Esophagus squamous epithelium (tissue), 4 donors: ENCODE results near the gene TNF.

Experiments
- CTCF ChIP-seq, 6 experiments: fragments of 450-650 bp in 4 of 6; fragments of 200-600 bp in 2 of 6; sonication (generic) in 2 of 6; IDR thresholded peaks; one replicate each; pipeline ENCODE4 v1.5.1; 2016 to 2019; ENCODE audit warnings: antibody characterized with exemption in 6 of 6, mild to moderate bottlenecking in 4 of 6, moderate library complexity in 4 of 6
- POLR2A ChIP-seq, 4 donors: fragments of 450-650 bp; IDR thresholded peaks; one replicate each; pipeline ENCODE4 v1.6.1; 2017; ENCODE audit warnings: antibody characterized with exemption in 4 of 4, mild to moderate bottlenecking in 4 of 4, moderate library complexity in 3 of 4

DNA sequence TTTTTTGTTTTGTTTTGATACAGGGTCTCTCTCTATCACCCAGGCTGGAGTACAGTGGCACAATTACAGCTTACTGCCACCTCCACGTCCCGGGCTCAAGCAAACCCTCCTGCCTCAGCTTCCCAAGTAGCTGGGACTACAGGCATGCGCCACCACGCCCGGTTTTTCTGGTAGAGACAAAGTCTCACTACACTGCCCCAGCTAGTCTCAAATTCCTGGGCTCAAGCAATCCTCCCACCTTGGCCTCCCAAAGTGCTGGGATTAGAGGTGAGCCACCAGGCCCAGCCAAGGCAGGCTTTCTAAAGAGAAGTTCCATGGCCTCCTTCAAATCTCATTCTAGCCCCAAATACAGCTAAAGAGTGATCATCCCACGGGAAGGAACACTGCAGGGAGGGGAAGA is 41.4 kb upstream of the TNF start:
- TF ChIP-seq CTCF (IDR thresholded peaks at IDR 0.05) = no peak
- TF ChIP-seq POLR2A (IDR thresholded peaks at IDR 0.05) = no peak
